ENCODE results near the gene CALN1.
"Not testable (repeated sequence)": the region's sequence is repeated elsewhere in the genome, so short reads cannot be mapped to it uniquely, and the experiment has no call there.

The CALN1 gene

GRCh38 chr7:72213081-72213480 is 199.1 kb downstream of the CALN1 start:
- no peak overlapping the region for H2BK15ac ChIP-seq (ENCODE audit: low read length)
- no peak for DNase-seq (ENCODE audit: low spot score)
- no peak overlapping the region for H3K9ac ChIP-seq (ENCODE audit: low read depth, low read length, poor library complexity)
- no peak overlapping the region for H2AK5ac ChIP-seq (ENCODE audit: low read depth, low read length)
- no peaks in the 10 kb centered on the region for H3K27me3 ChIP-seq (ENCODE audit: control insufficient read depth in 3 of 3, insufficient read depth in 3 of 3, low read depth in 1 of 3, low read length in 3 of 3)
- H3K9me3 ChIP-seq (replicated peaks in 1 of 2; ENCODE audit: control insufficient read depth in 2 of 2, insufficient read depth in 1 of 2, low read depth in 1 of 2, low read length in 2 of 2), result no peaks in the 10 kb centered on the region
- no peaks in the 10 kb centered on the region for H3K79me1 ChIP-seq (ENCODE audit: low read depth, low read length)
- H3K4me2 ChIP-seq (ENCODE audit: insufficient read depth, low read length, poor library complexity, severe bottlenecking), result no peak overlapping the region
- H3K4me3 ChIP-seq (ENCODE audit: low read length in 2 of 2), result no peak overlapping the region
- H2AFZ ChIP-seq (ENCODE audit: low read length), result no peak overlapping the region
- H3K4ac ChIP-seq (ENCODE audit: low read length), result no peak overlapping the region
- no peak overlapping the region for H2BK120ac ChIP-seq (ENCODE audit: low read depth, low read length)
- no peak overlapping the region for H4K91ac ChIP-seq (ENCODE audit: low read depth, low read length, poor library complexity)
- WGBS, 2 donors (ENCODE audit: extremely low coverage in 2 of 2, insufficient read length in 2 of 2, insufficient replicate concordance in 1 of 2), result no CpG with 5 or more reads among the region's 7 CpGs
- no peak overlapping the region for H2BK5ac ChIP-seq (ENCODE audit: low read length)
- no peak overlapping the region for H2BK12ac ChIP-seq (ENCODE audit: low read length)
- no peak overlapping the region for H3K27ac ChIP-seq (replicated peaks; ENCODE audit: low read length)
- H4K8ac ChIP-seq (ENCODE audit: low read depth, low read length), result no peak overlapping the region
- H3K4me1 ChIP-seq (ENCODE audit: control insufficient read depth in 2 of 2, insufficient read depth in 1 of 2, low read depth in 1 of 2, low read length in 2 of 2), result peaks cover 0 to 1% of the 10 kb centered on the region in 2 donors
- H3K18ac ChIP-seq (ENCODE audit: low read length), result no peak overlapping the region
- no peaks in the 10 kb centered on the region for H3K36me3 ChIP-seq (replicated peaks in 1 of 2; ENCODE audit: control insufficient read depth in 2 of 2, insufficient read depth in 2 of 2, low read length in 2 of 2)
- no peak overlapping the region for H3K23ac ChIP-seq (ENCODE audit: low read depth, low read length, poor library complexity)
- no peak overlapping the region for H3K14ac ChIP-seq (ENCODE audit: low read length)

GRCh38 chr7:72211175-72211574 is 201.0 kb downstream of the CALN1 start:
- Histone ChIP-seq H4K91ac (ENCODE audit: low read depth, low read length, poor library complexity) (no peak overlapping the region), H3K4me3 (ENCODE audit: low read length in 2 of 2) (no peak overlapping the region), H3K14ac (ENCODE audit: low read length) (no peak overlapping the region), H3K9ac (ENCODE audit: low read depth, low read length, poor library complexity) (no peak overlapping the region), H2BK5ac (ENCODE audit: low read length) (no peak overlapping the region), H3K9me3 (replicated peaks in 1 of 2; ENCODE audit: control insufficient read depth in 2 of 2, insufficient read depth in 1 of 2, low read depth in 1 of 2, low read length in 2 of 2) (no peaks in the 10 kb centered on the region), H3K27ac (replicated peaks; ENCODE audit: low read length) (no peak overlapping the region), H2BK120ac (ENCODE audit: low read depth, low read length) (no peak overlapping the region), H3K79me1 (ENCODE audit: low read depth, low read length) (no peaks in the 10 kb centered on the region), H4K8ac (ENCODE audit: low read depth, low read length) (no peak overlapping the region), H3K4me2 (ENCODE audit: insufficient read depth, low read length, poor library complexity, severe bottlenecking) (no peak overlapping the region), H2AFZ (ENCODE audit: low read length) (no peak overlapping the region), H3K27me3 (ENCODE audit: control insufficient read depth in 3 of 3, insufficient read depth in 3 of 3, low read depth in 1 of 3, low read length in 3 of 3) (no peaks in the 10 kb centered on the region), H3K36me3 (replicated peaks in 1 of 2; ENCODE audit: control insufficient read depth in 2 of 2, insufficient read depth in 2 of 2, low read length in 2 of 2) (no peaks in the 10 kb centered on the region), H3K4me1 (ENCODE audit: control insufficient read depth in 2 of 2, insufficient read depth in 1 of 2, low read depth in 1 of 2, low read length in 2 of 2) (peaks cover 0 to 1% of the 10 kb centered on the region in 2 donors), H2AK5ac (ENCODE audit: low read depth, low read length) (no peak overlapping the region), H2BK12ac (ENCODE audit: low read length) (no peak overlapping the region), H3K23ac (ENCODE audit: low read depth, low read length, poor library complexity) (no peak overlapping the region), H2BK15ac (ENCODE audit: low read length) (no peak overlapping the region), H3K18ac (ENCODE audit: low read length) (no peak overlapping the region), H3K4ac (ENCODE audit: low read length) (no peak overlapping the region)
- no peak for DNase-seq (ENCODE audit: low spot score)
- no CpG with 5 or more reads among the region's 3 CpGs for WGBS, 2 donors (ENCODE audit: extremely low coverage in 2 of 2, insufficient read length in 2 of 2, insufficient replicate concordance in 1 of 2)

GRCh38 chr7:72209006-72209405 is 203.1 kb downstream of the CALN1 start:
- not testable (repeated sequence) for H3K9ac ChIP-seq (ENCODE audit: low read depth, low read length, poor library complexity); H3K4me1 ChIP-seq (ENCODE audit: control insufficient read depth in 2 of 2, insufficient read depth in 1 of 2, low read depth in 1 of 2, low read length in 2 of 2)

GRCh38 chr7:72196176-72196575 is 216.0 kb downstream of the CALN1 start:
- Histone ChIP-seq H3K9ac (ENCODE audit: low read depth, low read length, poor library complexity) (no peak overlapping the region), H3K4me1 (ENCODE audit: control insufficient read depth in 2 of 2, insufficient read depth in 1 of 2, low read depth in 1 of 2, low read length in 2 of 2) (no peaks in the 10 kb centered on the region), H4K8ac (ENCODE audit: low read depth, low read length) (no peak overlapping the region), H3K9me3 (replicated peaks in 1 of 2; ENCODE audit: control insufficient read depth in 2 of 2, insufficient read depth in 1 of 2, low read depth in 1 of 2, low read length in 2 of 2) (no peaks in the 10 kb centered on the region), H3K23ac (ENCODE audit: low read depth, low read length, poor library complexity) (no peak overlapping the region), H2BK5ac (ENCODE audit: low read length) (no peak overlapping the region), H2BK12ac (ENCODE audit: low read length) (no peak overlapping the region), H2BK15ac (ENCODE audit: low read length) (no peak overlapping the region), H3K27ac (replicated peaks; ENCODE audit: low read length) (no peak overlapping the region), H3K4me3 (ENCODE audit: low read length in 2 of 2) (no peak overlapping the region), H3K18ac (ENCODE audit: low read length) (no peak overlapping the region), H3K27me3 (ENCODE audit: control insufficient read depth in 3 of 3, insufficient read depth in 3 of 3, low read depth in 1 of 3, low read length in 3 of 3) (no peaks in the 10 kb centered on the region), H2BK120ac (ENCODE audit: low read depth, low read length) (no peak overlapping the region), H3K14ac (ENCODE audit: low read length) (no peak overlapping the region), H3K79me1 (ENCODE audit: low read depth, low read length) (peaks cover 1% of the 10 kb centered on the region), H4K91ac (ENCODE audit: low read depth, low read length, poor library complexity) (no peak overlapping the region), H3K4ac (ENCODE audit: low read length) (no peak overlapping the region), H3K4me2 (ENCODE audit: insufficient read depth, low read length, poor library complexity, severe bottlenecking) (no peak overlapping the region), H3K36me3 (replicated peaks in 1 of 2; ENCODE audit: control insufficient read depth in 2 of 2, insufficient read depth in 2 of 2, low read length in 2 of 2) (no peaks in the 10 kb centered on the region), H2AK5ac (ENCODE audit: low read depth, low read length) (no peak overlapping the region), H2AFZ (ENCODE audit: low read length) (no peak overlapping the region)
- WGBS, 2 donors (ENCODE audit: extremely low coverage in 2 of 2, insufficient read length in 2 of 2, insufficient replicate concordance in 1 of 2), result no CpG with 5 or more reads among the region's 9 CpGs
- DNase-seq (ENCODE audit: low spot score), result no peak

More at GRCh38 chr7:72209006-72209405, 203.1 kb downstream of the CALN1 start:
- not testable (repeated sequence) for H4K8ac ChIP-seq (ENCODE audit: low read depth, low read length); H3K4me3 ChIP-seq (ENCODE audit: low read length in 2 of 2); H2BK5ac ChIP-seq (ENCODE audit: low read length); H2AFZ ChIP-seq (ENCODE audit: low read length); H3K79me1 ChIP-seq (ENCODE audit: low read depth, low read length); H3K23ac ChIP-seq (ENCODE audit: low read depth, low read length, poor library complexity); H3K18ac ChIP-seq (ENCODE audit: low read length); H3K9me3 ChIP-seq (replicated peaks in 1 of 2; ENCODE audit: control insufficient read depth in 2 of 2, insufficient read depth in 1 of 2, low read depth in 1 of 2, low read length in 2 of 2); H4K91ac ChIP-seq (ENCODE audit: low read depth, low read length, poor library complexity); H2BK120ac ChIP-seq (ENCODE audit: low read depth, low read length); H2AK5ac ChIP-seq (ENCODE audit: low read depth, low read length); H3K4ac ChIP-seq (ENCODE audit: low read length); H2BK12ac ChIP-seq (ENCODE audit: low read length); H3K4me2 ChIP-seq (ENCODE audit: insufficient read depth, low read length, poor library complexity, severe bottlenecking); H2BK15ac ChIP-seq (ENCODE audit: low read length); H3K14ac ChIP-seq (ENCODE audit: low read length); H3K36me3 ChIP-seq (replicated peaks in 1 of 2; ENCODE audit: control insufficient read depth in 2 of 2, insufficient read depth in 2 of 2, low read length in 2 of 2); H3K27me3 ChIP-seq (ENCODE audit: control insufficient read depth in 3 of 3, insufficient read depth in 3 of 3, low read depth in 1 of 3, low read length in 3 of 3); H3K27ac ChIP-seq (replicated peaks; ENCODE audit: low read length); DNase-seq (ENCODE audit: low spot score)
